ENCODE measurements around the gene LRP3.
"Not testable (repeated sequence)": the region's sequence is repeated elsewhere in the genome, so short reads cannot be mapped to it uniquely, and the experiment has no call there.

Gene LRP3

GRCh38 chr19:33193865-33194362 is at the start of gene LRP3:
TSS of gene LRP3 (plus strand) at chr19:33194330. CDS start at chr19:33194786, 456 bp downstream.
- TF ChIP-seq CTCF (IDR thresholded peaks at IDR 0.05; ENCODE audit: insufficient read depth, low read depth, low read length, missing control alignments): no peak
- no peak within 1 kb of the TSS for H3K4me3 ChIP-seq (ENCODE audit: low read depth, low read length)
- no peak for DNase-seq (ENCODE audit: low read depth)

- no peak for DNase-seq (ENCODE audit: low read depth)
Measured at GRCh38 chr19:33146209-33146608, 47.9 kb upstream of the LRP3 start.

GRCh38 chr19:33147538-33147937 is 46.6 kb upstream of the LRP3 start:
- H3K4me3 ChIP-seq (ENCODE audit: low read depth, low read length): no peak overlapping the region
- DNase-seq (ENCODE audit: low read depth): no peak
- TF ChIP-seq CTCF (IDR thresholded peaks at IDR 0.05; ENCODE audit: insufficient read depth, low read depth, low read length, missing control alignments): no peak

More at GRCh38 chr19:33146209-33146608, 47.9 kb upstream of the LRP3 start:
- no peak for TF ChIP-seq CTCF (IDR thresholded peaks at IDR 0.05; ENCODE audit: insufficient read depth, low read depth, low read length, missing control alignments)
- no peak overlapping the region for H3K4me3 ChIP-seq (ENCODE audit: low read depth, low read length)

- H3K4me3 ChIP-seq (ENCODE audit: low read depth, low read length): no peak overlapping the region
- no peak for DNase-seq (ENCODE audit: low read depth)
- TF ChIP-seq CTCF (IDR thresholded peaks at IDR 0.05; ENCODE audit: insufficient read depth, low read depth, low read length, missing control alignments): no peak
Measured at GRCh38 chr19:33150852-33151518, 43.1 kb upstream of the LRP3 start.

GRCh38 chr19:33152176-33152575 is 42.0 kb upstream of the LRP3 start:
- no peak overlapping the region for H3K4me3 ChIP-seq (ENCODE audit: low read depth, low read length)
- TF ChIP-seq CTCF (IDR thresholded peaks at IDR 0.05; ENCODE audit: insufficient read depth, low read depth, low read length, missing control alignments): no peak
- no peak for DNase-seq (ENCODE audit: low read depth)

- not testable (repeated sequence) for DNase-seq (ENCODE audit: low read depth); H3K4me3 ChIP-seq (ENCODE audit: low read depth, low read length)
Measured at GRCh38 chr19:33152625-33153024, 41.5 kb upstream of the LRP3 start.

GRCh38 chr19:33154313-33154712 is 39.8 kb upstream of the LRP3 start:
- DNase-seq (ENCODE audit: low read depth); H3K4me3 ChIP-seq (ENCODE audit: low read depth, low read length): not testable (repeated sequence)

- no peak overlapping the region for H3K4me3 ChIP-seq (ENCODE audit: low read depth, low read length)
- TF ChIP-seq CTCF (IDR thresholded peaks at IDR 0.05; ENCODE audit: insufficient read depth, low read depth, low read length, missing control alignments): no peak
- DNase-seq (ENCODE audit: low read depth): no peak
Measured at GRCh38 chr19:33156334-33156733, 37.8 kb upstream of the LRP3 start.
